H9 (cell line): ENCODE measurements around the gene ARAP1. TPM values are rescaled to one million over a fixed set of nuclear protein-coding genes. Genes with fewer than 3 reads are reported as not detected.

Experiments
- DNase-seq: peaks from one replicate; pipeline ENCODE4 v3.0.0-alpha.2; 2017
- H2AFZ ChIP-seq: one replicate; pipeline ENCODE4 v1.6.1; 2013; ENCODE audit warnings: mild to moderate bottlenecking, low read length, control low read depth, moderate library complexity
- H2AK5ac ChIP-seq: 2 replicates; pipeline ENCODE4 v1.6.1; 2013; ENCODE audit warnings: low read length, control low read depth, mixed read lengths; ENCODE audit not compliant: insufficient read length
- H2BK120ac ChIP-seq: one replicate; pipeline ENCODE4 v1.6.1; 2013; ENCODE audit warnings: low read depth, mild to moderate bottlenecking, low read length, control low read depth, inconsistent platforms; ENCODE audit not compliant: poor library complexity, severe bottlenecking
- H2BK12ac ChIP-seq: 2 replicates; pipeline ENCODE4 v1.6.1; 2013; ENCODE audit warnings: low read length, control low read depth, mixed read lengths, low read depth; ENCODE audit not compliant: insufficient read length
- H2BK15ac ChIP-seq: 2 replicates; pipeline ENCODE4 v1.6.1; 2013; ENCODE audit warnings: low read depth, low read length, control low read depth
- H2BK20ac ChIP-seq: one replicate; pipeline ENCODE4 v1.6.1; 2013; ENCODE audit warnings: low read depth, mild to moderate bottlenecking, low read length, control low read depth, inconsistent platforms; ENCODE audit not compliant: poor library complexity, severe bottlenecking
- H2BK5ac ChIP-seq: 2 replicates; pipeline ENCODE4 v1.6.1; 2013; ENCODE audit warnings: low read length, control low read depth, mixed read lengths; ENCODE audit not compliant: insufficient read length
- H3K14ac ChIP-seq: 2 replicates; pipeline ENCODE4 v1.6.1; 2013; ENCODE audit warnings: low read length, control low read depth; ENCODE audit not compliant: insufficient read depth
- H3K18ac ChIP-seq: 2 replicates; pipeline ENCODE4 v1.6.1; 2013; ENCODE audit warnings: low read depth, mild to moderate bottlenecking, mixed read lengths, low read length, control low read depth; ENCODE audit not compliant: insufficient read length
- H3K23ac ChIP-seq: 2 replicates; pipeline ENCODE4 v1.6.1; 2013; ENCODE audit warnings: low read length, control low read depth, mixed read lengths, low read depth; ENCODE audit not compliant: insufficient read length
- H3K23me2 ChIP-seq: 2 replicates; pipeline ENCODE4 v1.6.1; 2013; ENCODE audit warnings: low read depth, mild to moderate bottlenecking, mixed read lengths, low read length, control low read depth; ENCODE audit not compliant: insufficient read length, poor library complexity, severe bottlenecking
- H3K27ac ChIP-seq: 2 replicates; pipeline ENCODE4 v1.5.1; 2013; ENCODE audit warnings: low read length, control low read depth, mixed read lengths, low read depth; ENCODE audit not compliant: insufficient read length
- H3K27me3 ChIP-seq: 2 replicates; pipeline ENCODE4 v1.6.1; 2013; ENCODE audit warnings: low read length, control low read depth, inconsistent platforms; ENCODE audit not compliant: insufficient read depth
- H3K4ac ChIP-seq: 2 replicates; pipeline ENCODE4 v1.6.1; 2013; ENCODE audit warnings: low read depth, mild to moderate bottlenecking, control low read depth, inconsistent platforms, low read length, moderate library complexity
- H3K4me1 ChIP-seq: 2 replicates; pipeline ENCODE4 v1.6.1; 2013; ENCODE audit warnings: low read length, control low read depth, inconsistent platforms; ENCODE audit not compliant: insufficient read depth
- H3K4me2 ChIP-seq: 2 replicates; pipeline ENCODE4 v1.6.1; 2013; ENCODE audit warnings: low read length, control low read depth, mixed read lengths; ENCODE audit not compliant: insufficient read length, insufficient read depth
- H3K56ac ChIP-seq: 2 replicates; pipeline ENCODE4 v1.6.1; 2013; ENCODE audit warnings: low read depth, mild to moderate bottlenecking, mixed read lengths, low read length, control low read depth; ENCODE audit not compliant: insufficient read length
- H3K79me1 ChIP-seq: 2 replicates; pipeline ENCODE4 v1.6.1; 2013; ENCODE audit warnings: low read depth, mild to moderate bottlenecking, moderate library complexity, low read length, control low read depth, inconsistent platforms; ENCODE audit not compliant: insufficient read depth, poor library complexity, severe bottlenecking
- H3K79me2 ChIP-seq: 2 replicates; pipeline ENCODE4 v1.6.1; 2013; ENCODE audit warnings: low read length, control low read depth, inconsistent platforms; ENCODE audit not compliant: insufficient read depth
- H3K9ac ChIP-seq: 2 replicates; pipeline ENCODE4 v1.6.1; 2013; ENCODE audit warnings: low read length, control low read depth, mixed read lengths; ENCODE audit not compliant: insufficient read length; ENCODE audit errors: extremely low read depth
- H3K9me3 ChIP-seq: one replicate; pipeline ENCODE4 v1.6.1; 2013; ENCODE audit warnings: low read depth, low read length, inconsistent platforms; ENCODE audit not compliant: control insufficient read depth
- H3T11ph ChIP-seq: one replicate; pipeline ENCODE4 v1.6.1; 2013; ENCODE audit warnings: mild to moderate bottlenecking, low read length, control low read depth, inconsistent platforms
- H4K20me1 ChIP-seq: one replicate; pipeline ENCODE4 v1.6.1; 2013; ENCODE audit not compliant: control insufficient read depth, insufficient read length, insufficient read depth
- H4K5ac ChIP-seq: 2 replicates; pipeline ENCODE4 v1.6.1; 2013; ENCODE audit warnings: low read depth, mild to moderate bottlenecking, mixed read lengths, low read length, control low read depth; ENCODE audit not compliant: insufficient read length
- H4K8ac ChIP-seq: replicated peaks from 2 replicates; pipeline ENCODE4 v1.6.1; 2013; ENCODE audit warnings: low read length, control low read depth, mixed read lengths, low read depth; ENCODE audit not compliant: insufficient read length
- H4K91ac ChIP-seq: 2 replicates; pipeline ENCODE4 v1.6.1; 2013; ENCODE audit warnings: low read depth, mild to moderate bottlenecking, moderate library complexity, mixed read lengths, low read length, control low read depth; ENCODE audit not compliant: insufficient read length
- H3K27ac Mint-ChIP-seq, 3 experiments: 2 replicates in 2 of 3; 3 replicates in 1 of 3; pipeline ENCODE4 v1.8.0; 2020 to 2021; ENCODE audit warnings: mixed read lengths in 3 of 3, mild to moderate bottlenecking in 1 of 3, moderate library complexity in 1 of 3
- H3K27me3 Mint-ChIP-seq: 2 replicates; pipeline ENCODE4 v1.8.0; 2021; ENCODE audit warnings: low read depth, mild to moderate bottlenecking, moderate library complexity, mixed read lengths
- H3K36me3 Mint-ChIP-seq, 3 experiments: 2 replicates in 2 of 3; 3 replicates in 1 of 3; pipeline ENCODE4 v1.8.0; 2020 to 2021; ENCODE audit warnings: low read depth in 3 of 3, mixed read lengths in 3 of 3; ENCODE audit not compliant: insufficient read depth in 1 of 3
- H3K4me1 Mint-ChIP-seq, 2 experiments: 2 replicates each; pipeline ENCODE4 v1.8.0; 2020; ENCODE audit warnings: mixed read lengths in 2 of 2
- H3K4me3 Mint-ChIP-seq, 2 experiments: 2 replicates in 1 of 2; 3 replicates in 1 of 2; pipeline ENCODE4 v1.8.0; 2020 to 2021; ENCODE audit warnings: mild to moderate bottlenecking in 2 of 2, mixed read lengths in 2 of 2, moderate library complexity in 1 of 2
- H3K9me3 Mint-ChIP-seq, 2 experiments: 2 replicates in 1 of 2; 3 replicates in 1 of 2; pipeline ENCODE4 v1.8.0; 2020; ENCODE audit warnings: mild to moderate bottlenecking in 2 of 2, mixed read lengths in 2 of 2, moderate library complexity in 1 of 2
- WGBS: extraction: QIAGEN DNeasy Blood & Tissue Kit; methylation state at CpG from one replicate; pipeline ENCODE4 v1.1.7; 2013; ENCODE audit warnings: missing lambda C conversion rate, low lambda C conversion rate, mixed read lengths; ENCODE audit not compliant: insufficient read length; ENCODE audit errors: extremely low coverage; 5-methylcytosine and 5-hydroxymethylcytosine counted together
- total RNA-seq: library from RNA; stranded (reverse); gene quantifications from 2 replicates; pipeline ENCODE4 v1.2.1, GENCODE V29; 2021
- TF ChIP-seq, protein P1 (sequence below): fragments of 200-600 bp; sonication (generic); conservative IDR thresholded peaks from 3 replicates; pipeline ENCODE4 v1.8.0; 2021; ENCODE audit warnings: antibody characterized with exemption, mild to moderate bottlenecking

Gene ARAP1
- total RNA-seq, 1 experiment from 2014 or later = 59.4 TPM

DNA sequence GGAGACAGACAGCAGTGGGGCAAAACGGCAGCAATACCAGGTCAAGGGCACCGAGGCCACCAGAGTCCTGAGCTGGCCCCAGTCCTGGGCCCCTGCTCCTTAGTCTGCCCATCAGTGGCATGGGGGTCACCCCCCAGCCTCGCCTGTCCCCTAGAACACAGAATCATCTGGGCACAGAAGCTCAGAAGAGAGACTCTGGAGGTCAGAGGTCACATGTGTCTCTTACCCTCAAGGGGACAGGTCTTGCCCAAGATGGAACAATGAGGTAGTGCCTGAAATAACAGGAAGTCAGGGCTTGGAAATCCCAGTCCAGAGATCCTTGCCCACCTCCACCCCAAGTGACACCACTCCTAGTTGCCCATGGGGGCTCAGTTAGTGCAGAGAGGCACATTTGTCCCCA is 98.6 kb downstream of the ARAP1 start:
- Histone ChIP-seq H3K79me2 (no peaks in the 10 kb centered on the region), H2BK20ac (no peak overlapping the region), H3K27ac (no peak overlapping the region), H4K20me1 (no peaks in the 10 kb centered on the region), H4K8ac (no peak overlapping the region), H3K18ac (no peak overlapping the region), H3K9me3 (no peaks in the 10 kb centered on the region), H3K14ac (no peak overlapping the region), H2BK15ac (no peak overlapping the region), H3K23ac (no peak overlapping the region), H3K4ac (no peak overlapping the region), H3K56ac (no peak overlapping the region), H3K9ac (no peak overlapping the region), H3K79me1 (no peaks in the 10 kb centered on the region), H2AFZ (no peak overlapping the region), H3K4me2 (no peak overlapping the region), H3T11ph (no peak overlapping the region), H2AK5ac (no peak overlapping the region), H4K5ac (no peak overlapping the region), H3K23me2 (no peaks in the 10 kb centered on the region), H2BK120ac (no peak overlapping the region), H3K27me3 (no peaks in the 10 kb centered on the region), H2BK5ac (no peak overlapping the region), H3K4me1 (no peaks in the 10 kb centered on the region), H4K91ac (no peak overlapping the region), H2BK12ac (no peak overlapping the region)
- Mint-ChIP-seq H3K27ac (no peak overlapping the region), H3K27me3 (peaks cover 27% of the 10 kb centered on the region), H3K4me1 (peaks cover 17 to 33% of the 10 kb centered on the region in 2 experiments), H3K36me3 (no peaks in the 10 kb centered on the region), H3K4me3 (no peak overlapping the region), H3K9me3 (no peaks in the 10 kb centered on the region)
- TF ChIP-seq, protein P1, sequence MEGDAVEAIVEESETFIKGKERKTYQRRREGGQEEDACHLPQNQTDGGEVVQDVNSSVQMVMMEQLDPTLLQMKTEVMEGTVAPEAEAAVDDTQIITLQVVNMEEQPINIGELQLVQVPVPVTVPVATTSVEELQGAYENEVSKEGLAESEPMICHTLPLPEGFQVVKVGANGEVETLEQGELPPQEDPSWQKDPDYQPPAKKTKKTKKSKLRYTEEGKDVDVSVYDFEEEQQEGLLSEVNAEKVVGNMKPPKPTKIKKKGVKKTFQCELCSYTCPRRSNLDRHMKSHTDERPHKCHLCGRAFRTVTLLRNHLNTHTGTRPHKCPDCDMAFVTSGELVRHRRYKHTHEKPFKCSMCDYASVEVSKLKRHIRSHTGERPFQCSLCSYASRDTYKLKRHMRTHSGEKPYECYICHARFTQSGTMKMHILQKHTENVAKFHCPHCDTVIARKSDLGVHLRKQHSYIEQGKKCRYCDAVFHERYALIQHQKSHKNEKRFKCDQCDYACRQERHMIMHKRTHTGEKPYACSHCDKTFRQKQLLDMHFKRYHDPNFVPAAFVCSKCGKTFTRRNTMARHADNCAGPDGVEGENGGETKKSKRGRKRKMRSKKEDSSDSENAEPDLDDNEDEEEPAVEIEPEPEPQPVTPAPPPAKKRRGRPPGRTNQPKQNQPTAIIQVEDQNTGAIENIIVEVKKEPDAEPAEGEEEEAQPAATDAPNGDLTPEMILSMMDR = no peak
- WGBS = no CpG with 5 or more reads among the region's 3 CpGs
- no peak for DNase-seq
